ENCODE measurements around the gene FGB. TPM values are rescaled to one million over a fixed set of nuclear protein-coding genes. Genes with fewer than 3 reads are reported as not detected.

FGB gene
- total and polyA plus RNA-seq, 2 donors (not counting 3 experiments of a cell fraction or from before 2014, with no cell fraction given) = not detected

DNA sequence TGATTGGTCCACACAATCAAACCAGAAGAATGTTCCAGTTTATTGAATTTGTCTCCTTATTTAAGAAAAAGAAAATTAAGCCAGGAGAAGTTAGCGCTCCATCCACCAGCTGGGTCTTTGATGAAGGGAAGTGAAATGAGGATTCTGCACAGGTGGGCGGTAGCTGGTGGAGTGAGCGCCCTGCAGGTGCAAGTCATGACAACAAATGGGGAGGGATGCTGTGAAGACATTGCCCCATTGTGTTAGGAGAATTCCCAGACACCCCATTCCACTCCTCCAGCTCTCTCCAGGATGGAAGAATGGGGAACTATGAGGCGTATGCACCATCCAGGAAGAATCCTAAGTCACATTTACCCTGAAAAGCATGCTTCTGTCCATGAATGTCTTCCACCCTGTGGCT lies 35.5 kb upstream of the FGB start:
- DNase-seq (ENCODE audit: low read depth, low spot score) (no peak), FAIRE-seq (no peak)
- Histone ChIP-seq H3K9me3 (replicated peaks; ENCODE audit: control insufficient read depth, insufficient read depth, low read length) (no peaks in the 10 kb centered on the region), H3K36me3 (ENCODE audit: control insufficient read depth in 2 of 2, extremely low read depth in 1 of 2, insufficient read depth in 2 of 2, low read length in 2 of 2) (no peaks in the 10 kb centered on the region), H3K4me2 (ENCODE audit: insufficient read depth, low read length) (no peak overlapping the region), H3K27ac (ENCODE audit: insufficient read depth, low read depth, low read length) (no peak overlapping the region), H3K9me1 (replicated peaks; ENCODE audit: control insufficient read depth, extremely low read depth, insufficient read depth, low read length) (no peaks in the 10 kb centered on the region), H3K27me3 (ENCODE audit: control insufficient read depth in 2 of 2, insufficient read depth in 2 of 2, low read length in 2 of 2) (peaks cover 3 to 4% of the 10 kb centered on the region in 2 experiments), H3K4me1 (ENCODE audit: control insufficient read depth, extremely low read depth, insufficient read depth, low read length) (no peaks in the 10 kb centered on the region), H3K4me3 (replicated peaks in 1 of 3; ENCODE audit: insufficient read depth in 1 of 3, low read depth in 1 of 3, low read length in 3 of 3) (no peak overlapping the region), H4K20me1 (replicated peaks; ENCODE audit: control insufficient read depth, extremely low read depth, insufficient read depth, low read length) (no peaks in the 10 kb centered on the region), H2AFZ (ENCODE audit: low read depth, low read length) (no peak overlapping the region), H3K9ac (replicated peaks; ENCODE audit: extremely low read depth, insufficient read depth, low read length) (no peak overlapping the region), H3K79me2 (ENCODE audit: control insufficient read depth, insufficient read depth, low read length) (no peaks in the 10 kb centered on the region)
- POLR2A ChIA-PET = no interaction called here
- no TSS peak for BruUV-seq (replicated peaks)
- CTCF ChIA-PET = interaction anchor here (1.6 kb wide), 1 partner anchor 32 kb away, joined by 4 read pairs; no protein-coding TSS in a partner anchor
- TF ChIP-seq POLR2A (IDR thresholded peaks at IDR 0.05; ENCODE audit: low read depth, low read length) (no peak), CTCF (IDR thresholded peaks at IDR 0.05; ENCODE audit: extremely low read depth in 1 of 2, insufficient read depth in 1 of 2, low read depth in 1 of 2, low read length in 2 of 2) (no peak), FOS (IDR thresholded peaks at IDR 0.05; ENCODE audit: borderline replicate concordance, insufficient read depth, low read length) (no peak), MYC (IDR thresholded peaks at IDR 0.05; ENCODE audit: low read depth, low read length) (no peak), JUN (IDR thresholded peaks at IDR 0.05; ENCODE audit: borderline replicate concordance, insufficient read depth, insufficient read length, low read depth) (no peak), GATA2 (IDR thresholded peaks at IDR 0.05; ENCODE audit: insufficient read depth, insufficient read length, low read depth, low read length) (no peak), EZH2 (IDR thresholded peaks at IDR 0.05; ENCODE audit: borderline replicate concordance, low read depth, low read length, severe bottlenecking) (no peak), POLR2AphosphoS5 (IDR thresholded peaks at IDR 0.05; ENCODE audit: insufficient read depth, low read depth, low read length) (no peak)
- TF ChIP-seq, protein P1, sequence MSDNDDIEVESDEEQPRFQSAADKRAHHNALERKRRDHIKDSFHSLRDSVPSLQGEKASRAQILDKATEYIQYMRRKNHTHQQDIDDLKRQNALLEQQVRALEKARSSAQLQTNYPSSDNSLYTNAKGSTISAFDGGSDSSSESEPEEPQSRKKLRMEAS (IDR thresholded peaks at IDR 0.05; ENCODE audit: insufficient read depth, insufficient read length) = no peak
- intact Hi-C loops (cut with micrococcal nuclease) = no loop called here
- dilution Hi-C loops (cut with MboI; ENCODE audit: extremely low pct_ligation_motif_present, low sequenced_read_pairs) = no loop called here

Measured in endothelial cell of umbilical vein (primary cell).